Mononuclear cell (primary cell): ENCODE data around the gene THSD7A. TPM values are rescaled to one million over a fixed set of nuclear protein-coding genes. Genes with fewer than 3 reads are reported as not detected.

ENCODE experiments used
- H3K27me3 ChIP-seq: 2 replicates; pipeline ENCODE4 v1.6.0; 2011; ENCODE audit warnings: low read length, control low read depth; ENCODE audit not compliant: insufficient read depth
- H3K4me1 ChIP-seq: 2 replicates; pipeline ENCODE4 v1.5.1; 2011; ENCODE audit warnings: mild to moderate bottlenecking, low read length, control low read depth; ENCODE audit not compliant: insufficient read depth
- H3K4me3 ChIP-seq: 2 replicates; pipeline ENCODE4 v1.5.1; 2011; ENCODE audit warnings: mild to moderate bottlenecking, low read length, moderate library complexity
- H3K9me3 ChIP-seq: 2 replicates; pipeline ENCODE4 v1.5.1; 2011; ENCODE audit warnings: low read depth, mild to moderate bottlenecking, control low read depth, low read length
- total RNA-seq: library from RNA; depleted of rRNA; stranded (reverse); fragments of >200 nt; gene quantifications from one replicate; pipeline ENCODE4 v1.2.3, GENCODE V29; 2012

The THSD7A gene
- total RNA-seq, 1 donor, result 0.10 TPM

- H3K27me3 ChIP-seq, result no peaks in the 10 kb centered on the region
- no peaks in the 10 kb centered on the region for H3K9me3 ChIP-seq
- no peak overlapping the region for H3K4me3 ChIP-seq
- H3K4me1 ChIP-seq, result no peaks in the 10 kb centered on the region
Measured at GRCh38 chr7:11374629-11375028, 457.4 kb downstream of the THSD7A start.

- no peaks in the 10 kb centered on the region for H3K9me3 ChIP-seq
- H3K27me3 ChIP-seq, result no peaks in the 10 kb centered on the region
- H3K4me1 ChIP-seq, result no peaks in the 10 kb centered on the region
- no peak overlapping the region for H3K4me3 ChIP-seq
Measured at GRCh38 chr7:11373546-11374142, 458.4 kb downstream of the THSD7A start.

DNA sequence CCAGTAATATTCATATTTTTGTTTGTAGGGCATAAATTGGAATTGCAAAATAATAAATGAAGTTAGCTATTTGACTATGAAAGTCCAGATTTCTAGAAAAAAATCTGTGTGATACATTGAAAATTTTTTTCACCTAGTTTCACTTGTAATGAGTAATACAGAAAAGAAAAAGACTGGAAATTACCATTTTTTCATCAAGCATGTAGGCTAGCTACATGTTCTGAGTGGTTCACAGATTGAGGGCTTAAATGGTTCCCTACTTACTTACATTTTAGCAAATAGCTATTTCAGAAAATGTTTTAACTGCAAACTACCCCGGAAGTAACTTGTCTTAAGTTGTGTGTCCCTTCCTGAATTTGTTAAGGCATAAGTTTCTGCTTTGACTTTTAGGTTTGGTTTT lies 462.3 kb downstream of the THSD7A start:
- Histone ChIP-seq H3K4me1 (no peaks in the 10 kb centered on the region), H3K9me3 (no peaks in the 10 kb centered on the region), H3K4me3 (no peak overlapping the region), H3K27me3 (no peaks in the 10 kb centered on the region)

- H3K4me1 ChIP-seq, result no peaks in the 10 kb centered on the region
- H3K4me3 ChIP-seq, result no peak overlapping the region
- H3K27me3 ChIP-seq, result no peaks in the 10 kb centered on the region
- no peaks in the 10 kb centered on the region for H3K9me3 ChIP-seq
Measured at GRCh38 chr7:11366118-11366517, 465.9 kb downstream of the THSD7A start.

- H3K9me3 ChIP-seq, result no peaks in the 10 kb centered on the region
- no peaks in the 10 kb centered on the region for H3K4me1 ChIP-seq
- H3K27me3 ChIP-seq, result no peaks in the 10 kb centered on the region
- H3K4me3 ChIP-seq, result no peak overlapping the region
Measured at GRCh38 chr7:11358637-11359036, 473.4 kb downstream of the THSD7A start.

DNA sequence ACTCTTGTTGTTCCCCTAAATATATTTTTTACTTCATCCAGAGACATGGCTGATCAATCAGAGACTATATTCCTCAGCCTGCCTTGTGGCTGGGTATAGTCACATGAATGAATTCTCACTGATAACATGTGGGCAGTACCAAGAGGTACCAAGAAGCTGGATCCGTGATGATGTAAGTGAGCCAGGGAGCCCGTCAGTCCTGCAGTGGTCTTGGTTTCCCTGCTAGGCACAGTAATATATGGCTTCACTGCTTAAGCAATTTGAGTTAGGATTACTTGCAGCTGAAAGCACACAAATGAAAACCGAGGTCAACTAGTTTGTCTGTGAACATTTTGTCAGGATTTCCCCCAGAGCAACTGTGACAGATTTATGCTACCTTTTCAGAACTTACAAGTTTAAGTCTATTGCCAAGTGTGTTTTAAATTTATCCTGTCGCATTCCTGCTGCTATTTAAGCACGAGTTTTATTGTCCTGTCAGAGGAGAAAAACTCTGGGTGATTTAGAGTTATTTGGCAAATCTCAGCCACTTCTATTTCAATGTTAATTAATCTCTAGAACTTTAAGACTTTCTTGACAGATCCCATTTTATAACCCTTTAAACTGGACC lies 476.5 kb downstream of the THSD7A start:
- Histone ChIP-seq H3K9me3 (no peaks in the 10 kb centered on the region), H3K4me1 (no peaks in the 10 kb centered on the region), H3K4me3 (no peak overlapping the region), H3K27me3 (no peaks in the 10 kb centered on the region)

GRCh38 chr7:11346302-11346701 lies 485.7 kb downstream of the THSD7A start:
- no peaks in the 10 kb centered on the region for H3K27me3 ChIP-seq
- no peak overlapping the region for H3K4me3 ChIP-seq
- H3K9me3 ChIP-seq, result no peaks in the 10 kb centered on the region
- peaks cover 3% of the 10 kb centered on the region for H3K4me1 ChIP-seq

GRCh38 chr7:11345621-11346020 lies 486.4 kb downstream of the THSD7A start:
- H3K27me3 ChIP-seq, result no peaks in the 10 kb centered on the region
- H3K4me3 ChIP-seq, result no peak overlapping the region
- peaks cover 3% of the 10 kb centered on the region for H3K4me1 ChIP-seq
- no peaks in the 10 kb centered on the region for H3K9me3 ChIP-seq

- Histone ChIP-seq H3K4me3 (no peak overlapping the region), H3K4me1 (peaks cover 3% of the 10 kb centered on the region), H3K27me3 (no peaks in the 10 kb centered on the region)
Measured at GRCh38 chr7:11343818-11344413, 488.1 kb downstream of the THSD7A start.

DNA sequence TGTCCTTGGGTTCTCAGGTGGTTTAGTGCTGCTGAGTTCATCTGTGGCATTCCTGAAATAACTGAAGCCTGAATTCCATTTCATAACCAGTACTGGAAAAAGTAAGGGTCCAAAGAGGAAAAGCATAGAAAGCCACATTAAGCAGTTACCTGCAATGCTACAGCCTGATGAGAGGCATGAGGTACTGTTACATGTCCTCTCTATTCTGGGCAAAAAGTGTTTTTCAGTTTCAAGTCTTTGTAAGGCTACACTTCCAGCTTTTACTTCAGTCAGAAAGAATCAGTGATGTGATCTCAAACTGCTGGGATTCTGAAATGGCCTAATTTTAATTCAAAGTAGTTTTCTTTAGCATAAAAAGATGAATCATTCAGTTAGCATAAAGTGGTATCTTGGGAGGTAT lies 488.9 kb downstream of the THSD7A start:
- Histone ChIP-seq H3K9me3 (no peaks in the 10 kb centered on the region), H3K4me1 (peaks cover 3% of the 10 kb centered on the region), H3K4me3 (no peak overlapping the region)

More at GRCh38 chr7:11343818-11344413, 488.1 kb downstream of the THSD7A start:
- H3K9me3 ChIP-seq, result no peaks in the 10 kb centered on the region

DNA sequence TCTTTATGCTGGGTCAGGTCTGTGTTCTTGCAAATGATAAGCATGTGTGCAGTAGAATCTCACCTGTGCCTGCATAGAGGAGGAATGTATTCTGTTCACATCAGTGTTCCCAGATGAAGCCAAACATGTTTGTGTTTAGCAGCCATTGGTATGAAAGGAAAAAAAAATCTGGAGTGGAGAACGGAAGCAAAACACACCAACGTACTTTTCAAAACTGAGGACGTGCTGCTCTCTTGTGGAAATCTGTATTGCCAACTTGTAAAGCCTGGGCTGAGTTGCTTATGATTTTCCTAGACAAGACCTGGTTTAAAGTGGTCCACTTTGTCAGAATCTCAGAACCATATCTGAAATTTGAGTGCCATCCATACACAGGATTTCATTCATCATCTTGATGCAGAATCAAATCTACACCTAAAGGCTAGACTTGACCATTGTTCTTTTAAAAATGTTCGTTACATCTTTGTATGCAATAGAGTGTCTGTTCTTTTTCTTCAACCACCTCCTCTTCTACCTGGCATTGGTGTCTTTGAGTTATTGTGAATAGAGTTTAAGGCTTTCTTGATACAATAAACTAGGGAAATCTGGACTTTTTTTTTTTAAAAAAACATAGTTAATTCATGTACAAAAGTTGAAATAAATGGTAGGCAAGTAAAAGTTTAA lies 490.6 kb downstream of the THSD7A start:
- Histone ChIP-seq H3K27me3 (no peaks in the 10 kb centered on the region), H3K4me3 (no peak overlapping the region), H3K9me3 (no peaks in the 10 kb centered on the region), H3K4me1 (no peaks in the 10 kb centered on the region)

More for the DNA sequence above, 488.9 kb downstream of the THSD7A start:
- no peaks in the 10 kb centered on the region for H3K27me3 ChIP-seq

GRCh38 chr7:11336432-11336831 lies 495.6 kb downstream of the THSD7A start:
- no peaks in the 10 kb centered on the region for H3K4me1 ChIP-seq
- no peaks in the 10 kb centered on the region for H3K9me3 ChIP-seq
- no peaks in the 10 kb centered on the region for H3K27me3 ChIP-seq
- H3K4me3 ChIP-seq, result no peak overlapping the region

DNA sequence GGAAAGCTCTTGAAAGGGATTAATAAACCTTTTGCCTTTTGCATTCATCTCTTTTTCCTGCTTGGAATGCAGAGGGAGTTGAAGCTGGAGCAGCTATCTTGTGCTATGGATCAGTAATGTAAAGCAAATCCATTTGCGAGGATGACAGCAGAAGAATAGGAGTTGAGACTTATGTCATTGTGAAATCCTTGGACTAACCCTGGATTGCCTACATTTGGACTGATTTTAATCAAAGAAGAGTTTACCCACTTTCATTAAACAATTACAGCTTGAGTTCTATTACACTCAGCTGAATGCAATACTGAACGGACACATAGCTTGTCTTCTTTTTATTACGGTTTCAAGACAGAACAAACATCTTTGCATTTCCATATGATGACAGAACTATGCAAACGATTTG lies 496.1 kb downstream of the THSD7A start:
- H3K4me1 ChIP-seq, result no peaks in the 10 kb centered on the region
- no peak overlapping the region for H3K4me3 ChIP-seq
- no peaks in the 10 kb centered on the region for H3K27me3 ChIP-seq
- no peaks in the 10 kb centered on the region for H3K9me3 ChIP-seq

GRCh38 chr7:11332865-11333228 lies 499.2 kb downstream of the THSD7A start:
- H3K9me3 ChIP-seq, result no peaks in the 10 kb centered on the region
- no peak overlapping the region for H3K4me3 ChIP-seq
- H3K27me3 ChIP-seq, result no peaks in the 10 kb centered on the region
- no peaks in the 10 kb centered on the region for H3K4me1 ChIP-seq

- H3K4me3 ChIP-seq, result no peak overlapping the region
- no peaks in the 10 kb centered on the region for H3K4me1 ChIP-seq
- H3K9me3 ChIP-seq, result no peaks in the 10 kb centered on the region
- H3K27me3 ChIP-seq, result no peaks in the 10 kb centered on the region
Measured at GRCh38 chr7:11332186-11332864, 499.7 kb downstream of the THSD7A start.
